HCT116 (cell line): ENCODE measurements around the gene HPN. TPM values are rescaled to one million over a fixed set of nuclear protein-coding genes. Genes with fewer than 3 reads are reported as not detected.

Experiments used
- ATAC-seq: fragments of 200-7000 bp; cut with Tn5 transposase; 2 replicates; pipeline ENCODE4 v1.9.1; 2020; ENCODE audit warnings: mild to moderate bottlenecking, moderate library complexity
- BruUV-seq: library from RNA; stranded (reverse); fragments of 400-500 nt; replicated peaks from 2 replicates; lab custom pipeline; 2021; lab: Mats Ljungman, UMichigan
- CTCF ChIA-PET: fragments of 300-600 bp; sonication (Branson Sonifier 250); formaldehyde crosslinking; loops from one replicate; lab custom pipeline; 2021; ENCODE audit warnings: antibody characterized with exemption; lab: Charles Lee
- POLR2A ChIA-PET: fragments of 300-600, 350-600 bp; sonication (Branson Sonifier 250); formaldehyde crosslinking; loops from one replicate; lab custom pipeline; 2021; ENCODE audit warnings: antibody characterized with exemption; lab: Charles Lee
- RAD21 ChIA-PET, 2 experiments: fragments of 300-600 bp; sonication (Branson Sonifier 250); formaldehyde crosslinking; loops; one replicate each; lab custom pipeline; 2023; ENCODE audit warnings: low total read pairs in 2 of 2; ENCODE audit not compliant: uncharacterized antibody in 2 of 2, unreplicated experiment in 2 of 2, low non-redundant PET in 1 of 2; lab: Charles Lee
- DNase-seq: peaks from one replicate; pipeline ENCODE4 v3.0.0-alpha.2; 2010; ENCODE audit warnings: low read depth, low spot score
- H2AFZ ChIP-seq: fragments of 200-600 bp; shearing (Covaris generic), sonication (generic); 2 replicates; pipeline ENCODE4 v1.6.1; 2017; ENCODE audit warnings: low read depth, mixed run types, mixed read lengths, antibody characterized with exemption, low read length; ENCODE audit not compliant: poor library complexity, severe bottlenecking
- H3K27ac ChIP-seq: 2 replicates; pipeline ENCODE4 v1.5.1; 2012; ENCODE audit warnings: low read depth, low read length
- H3K27me3 ChIP-seq: fragments of 200-600 bp; sonication (generic); 2 replicates; pipeline ENCODE4 v1.6.1; 2016; ENCODE audit warnings: mixed run types, low read length, mixed read lengths; ENCODE audit not compliant: insufficient read depth
- H3K36me3 ChIP-seq, 2 experiments: fragments of 200-500 bp in 1 of 2; fragments of 200-600 bp in 1 of 2; sonication (Bioruptor generic) in 1 of 2; sonication (generic) in 1 of 2; 2 replicates each; pipeline versions ENCODE4 v1.5.1 to v1.6.1; 2014 to 2016; ENCODE audit warnings: low read length in 2 of 2, inconsistent platforms in 1 of 2, mixed read lengths in 1 of 2, mixed run types in 1 of 2; ENCODE audit not compliant: insufficient read depth in 2 of 2, control insufficient read depth in 1 of 2
- H3K4me1 ChIP-seq, 2 experiments: fragments of 200-600 bp in 1 of 2; sonication (generic) in 1 of 2; 2 replicates each; pipeline versions ENCODE4 v1.5.1 to v1.6.1; 2012 to 2017; ENCODE audit warnings: low read length in 2 of 2, inconsistent platforms in 1 of 2, mild to moderate bottlenecking in 1 of 2, mixed read lengths in 1 of 2, mixed run types in 1 of 2, moderate library complexity in 1 of 2; ENCODE audit not compliant: insufficient read depth in 2 of 2, control insufficient read depth in 1 of 2
- H3K4me2 ChIP-seq: fragments of 200-600 bp; sonication (generic); 2 replicates; pipeline ENCODE4 v1.6.1; 2017; ENCODE audit warnings: mixed run types, low read length, mixed read lengths
- H3K4me3 ChIP-seq, 2 experiments: fragments of 200-600 bp in 1 of 2; sonication (generic) in 1 of 2; replicated peaks in 1 of 2; 2 replicates each; pipeline ENCODE4 v1.5.1; 2011 to 2016; ENCODE audit warnings: low read length in 2 of 2, control low read depth in 1 of 2, low read depth in 1 of 2, mild to moderate bottlenecking in 1 of 2, mixed read lengths in 1 of 2, mixed run types in 1 of 2
- H3K79me2 ChIP-seq: fragments of 200-600 bp; sonication (generic); 2 replicates; pipeline ENCODE4 v1.6.1; 2017; ENCODE audit warnings: mild to moderate bottlenecking, mixed run types, low read length, moderate library complexity, mixed read lengths; ENCODE audit not compliant: insufficient read depth
- H3K9ac ChIP-seq: fragments of 200-600 bp; sonication (generic); 2 replicates; pipeline ENCODE4 v1.6.1; 2016; ENCODE audit warnings: low read length, mixed read lengths
- H3K9me2 ChIP-seq: fragments of 200-600 bp; sonication (generic), shearing (Covaris generic); 2 replicates; pipeline ENCODE4 v1.6.1; 2017; ENCODE audit warnings: mixed run types, mild to moderate bottlenecking, moderate library complexity; ENCODE audit not compliant: insufficient read depth
- H3K9me3 ChIP-seq, 2 experiments: fragments of 200-500 bp in 1 of 2; fragments of 200-600 bp in 1 of 2; sonication (Bioruptor generic) in 1 of 2; sonication (generic) in 1 of 2; 2 replicates each; pipeline ENCODE4 v1.6.1; 2014 to 2017; ENCODE audit warnings: low read length in 2 of 2, mixed read lengths in 2 of 2, inconsistent platforms in 1 of 2, low read depth in 1 of 2, mild to moderate bottlenecking in 1 of 2, mixed run types in 1 of 2, moderate library complexity in 1 of 2; ENCODE audit not compliant: control insufficient read depth in 1 of 2, insufficient read depth in 1 of 2
- H4K20me1 ChIP-seq: fragments of 200-600 bp; sonication (generic), shearing (Covaris generic); 2 replicates; pipeline ENCODE4 v1.6.1; 2017; ENCODE audit warnings: mixed run types, mild to moderate bottlenecking, moderate library complexity; ENCODE audit not compliant: insufficient read depth
- CTCF ChIP-seq, 3 experiments: fragments of 200-600 bp in 1 of 3; sonication (generic) in 1 of 3; IDR thresholded peaks in 2 of 3; conservative IDR thresholded peaks in 1 of 3; 2 replicates each; pipeline ENCODE4 v1.5.1; 2012 to 2017; ENCODE audit warnings: low read depth in 2 of 3, low read length in 2 of 3, antibody characterized with exemption in 1 of 3, borderline replicate concordance in 1 of 3, control low read depth in 1 of 3, mild to moderate bottlenecking in 1 of 3, mixed read lengths in 1 of 3, mixed run types in 1 of 3, moderate library complexity in 1 of 3; ENCODE audit not compliant: insufficient read depth in 1 of 3
- RAD21 ChIP-seq: IDR thresholded peaks from 2 replicates; pipeline ENCODE4 v1.6.1; 2012; ENCODE audit warnings: low read depth, mild to moderate bottlenecking
- SP1 ChIP-seq: IDR thresholded peaks from 2 replicates; pipeline ENCODE4 v1.6.1; 2012; ENCODE audit warnings: low read depth
- intact Hi-C: fragments of 100-400 bp; cut with micrococcal nuclease; formaldehyde crosslinking; loops from 2 replicates; pipeline ENCODE4 v1.10.0; 2022
- total RNA-seq: library from RNA; stranded (reverse); gene quantifications from one replicate; pipeline ENCODE4 v1.2.1, GENCODE V29; 2021; ENCODE audit not compliant: unreplicated experiment

The HPN gene
- total RNA-seq, 1 experiment from 2014 or later = 0.32 TPM

- Histone ChIP-seq H3K4me1 (peaks cover 18 to 40% of the 10 kb centered on the region in 2 experiments), H3K9me3 (no peaks in the 10 kb centered on the region), H3K79me2 (no peaks in the 10 kb centered on the region), H4K20me1 (no peaks in the 10 kb centered on the region), H3K4me3 (peak overlapping the region; percentile 32 to 54), H3K9ac (peak overlapping the region; percentile 14), H3K27me3 (no peaks in the 10 kb centered on the region), H3K36me3 (no peaks in the 10 kb centered on the region), H2AFZ (peak overlapping the region; percentile 85), H3K27ac (peak overlapping the region; percentile 25; the same call in 1 of the 2 replicates), H3K4me2 (peak overlapping the region; percentile 81), H3K9me2 (no peaks in the 10 kb centered on the region)
- peak; percentile 76 for ATAC-seq
- RAD21 ChIA-PET = interaction anchor here in 1 of 2 experiments (1.3 kb wide), 1 partner anchor 27 kb away, joined by 5 read pairs; no protein-coding TSS in a partner anchor
- intact Hi-C loops = no loop called here
- CTCF ChIA-PET = interaction anchor here (0.7 to 2.3 kb wide), 6 partner anchors 10 to 49 kb away, joined by 3 to 11 read pairs (median 6); partner anchors contain the start of gene LGI4
- no TSS peak for BruUV-seq
- TF ChIP-seq SP1 (no peak), CTCF (IDR thresholded peaks at IDR 0.05 in 2 of 3, conservative IDR thresholded peaks at IDR 0.05 in 1 of 3; ENCODE audit: borderline replicate concordance in 1 of 3, insufficient read depth in 1 of 3, low read depth in 2 of 3, low read length in 2 of 3) (peak; percentile 76 to 99 (median 96)), RAD21 (peak; percentile 75)
- peak; percentile 51 for DNase-seq
- POLR2A ChIA-PET = no interaction called here
Observed at GRCh38 chr19:35114353-35115176, 73.0 kb downstream of the HPN start.
